Motor neuron (in vitro differentiated cells): Measurements from ENCODE around the gene SMIM44. TPM values are rescaled to one million over a fixed set of nuclear protein-coding genes. Genes with fewer than 3 reads are reported as not detected.

ENCODE experiments used
- ATAC-seq, 8 experiments: fragments of 200-7000 bp; cut with Tn5 transposase; replicated peaks in 6 of 8; 2 replicates each; pipeline ENCODE4 v1.8.0; 2021; ENCODE audit warnings: mild to moderate bottlenecking in 8 of 8, moderate library complexity in 8 of 8
- H3K27ac ChIP-seq, 2 donors: fragments of 250-450 bp; sonication (Bioruptor Pico); 2 replicates each; pipeline ENCODE4 v1.9.0; 2021; ENCODE audit warnings: antibody characterized with exemption in 2 of 2, mild to moderate bottlenecking in 2 of 2, moderate library complexity in 1 of 2
- H3K4me1 ChIP-seq, 2 donors: fragments of 250-450 bp; sonication (Bioruptor Pico); replicated peaks in 1 of 2; 2 replicates each; pipeline ENCODE4 v1.6.1; 2021; ENCODE audit warnings: antibody characterized with exemption in 2 of 2, mild to moderate bottlenecking in 2 of 2, moderate library complexity in 1 of 2
- H3K4me3 ChIP-seq, 5 donors: fragments of 250-450 bp; sonication (Bioruptor Pico); 2 replicates each; pipeline ENCODE4 v1.9.0; 2021; ENCODE audit warnings: antibody characterized with exemption in 5 of 5, mild to moderate bottlenecking in 5 of 5, moderate library complexity in 4 of 5
- WGBS, 10 experiments: fragments of 450-650 bp; shearing (Covaris generic); methylation state at CpG; one replicate each; pipeline ENCODE4 v1.0.0; 2022; 5-methylcytosine and 5-hydroxymethylcytosine counted together
- in situ Hi-C, 9 experiments: fragments of 400-800 bp; cut with MboI; loops; one replicate each; pipeline ENCODE4 v1.15.0; 2021; ENCODE audit warnings: low sequenced_read_pairs in 9 of 9, low pct_unique_long_range_greater_than_20kb in 2 of 9; ENCODE audit not compliant: unreplicated experiment in 9 of 9
- total RNA-seq, 8 experiments: library from RNA; unstranded; fragments of 300-600 nt; gene quantifications; 2 replicates each; pipeline versions ENCODE4 v1.2.3 to v1.2.4, GENCODE V29; 2022

Gene SMIM44
- total RNA-seq, 8 experiments from 2014 or later: not detected

DNA sequence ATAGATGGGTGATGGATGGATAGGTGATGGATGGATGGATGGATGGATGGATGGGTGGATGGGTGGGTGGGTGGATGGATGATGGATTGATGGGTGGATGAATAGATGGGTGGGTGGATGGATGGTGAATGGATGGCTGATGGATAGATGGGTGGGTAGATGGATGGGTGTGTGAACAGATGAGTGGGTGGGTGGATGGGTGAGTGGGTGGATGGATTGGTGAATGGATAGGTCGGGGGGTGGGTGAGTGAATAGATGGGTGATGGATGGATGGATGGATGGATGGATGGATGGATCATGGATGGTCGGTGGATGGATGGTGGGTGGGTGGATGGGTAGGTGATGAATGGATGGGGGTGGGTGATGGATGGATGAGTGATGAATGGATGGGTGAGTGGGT lies 6.4 kb downstream of the SMIM44 start:
- H3K4me3 ChIP-seq: no peak overlapping the region
- ATAC-seq: no peak
- peaks cover 0 to 6% of the 10 kb centered on the region in 2 donors for H3K4me1 ChIP-seq
- in situ Hi-C loops: loop anchor here in 3 of 9 experiments (10.0 to 25.0 kb wide), 3 partner anchors 140 to 165 kb away; no protein-coding TSS in a partner anchor
- no CpG with 5 or more reads among the region's 2 CpGs for WGBS, 10 experiments
- H3K27ac ChIP-seq: no peak overlapping the region

DNA sequence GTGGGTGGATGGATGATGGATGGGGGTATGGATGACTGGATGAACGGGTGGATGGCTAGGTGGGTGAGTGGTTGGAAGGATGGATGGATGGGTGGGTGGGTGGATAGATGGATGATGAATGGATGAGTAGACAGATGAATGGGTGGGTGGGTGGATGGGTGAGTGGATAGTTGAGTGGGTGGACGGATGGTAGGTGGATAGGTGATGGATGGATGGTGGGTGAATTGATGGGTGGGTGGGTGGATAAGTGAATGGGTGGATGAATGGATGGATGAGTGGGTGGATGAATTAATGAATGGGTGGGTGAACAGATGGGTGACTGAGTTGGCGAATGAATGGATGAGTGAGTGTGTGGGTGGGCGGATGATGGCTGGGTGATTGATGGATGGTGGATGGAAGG lies 7.8 kb downstream of the SMIM44 start:
- in situ Hi-C loops: loop anchor here in 3 of 9 experiments (10.0 to 25.0 kb wide), 3 partner anchors 138 to 163 kb away; no protein-coding TSS in a partner anchor
- Histone ChIP-seq H3K4me3 (no peak overlapping the region), H3K4me1 (peaks cover 0 to 5% of the 10 kb centered on the region in 2 donors), H3K27ac (no peak overlapping the region)
- no peak for ATAC-seq
- 0 to 100% (median 56%) methylated on average over 1 to 2 of the region's 4 CpGs; no CpG with 5 or more reads in 2 of the 10 experiments for WGBS, 10 experiments

DNA sequence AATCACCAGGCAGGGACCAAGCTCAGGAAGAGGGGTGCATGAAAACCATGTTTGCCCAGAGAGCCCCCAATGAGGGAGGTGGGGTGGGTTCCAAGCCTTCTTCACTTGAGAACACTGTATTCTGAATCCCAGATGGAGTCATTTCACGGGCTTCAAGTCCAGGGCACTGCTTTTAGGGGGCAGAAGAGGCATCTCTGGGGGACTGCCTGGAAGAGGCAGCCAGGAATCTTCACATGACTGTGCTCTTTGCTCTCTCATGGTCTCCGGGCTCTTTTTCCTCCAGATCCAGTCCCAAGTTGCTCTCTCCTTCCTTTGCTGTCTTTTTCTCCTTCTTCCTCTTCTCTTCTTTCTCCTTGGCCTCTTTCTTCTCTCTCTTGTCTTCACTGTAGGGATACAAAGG lies 8.6 kb downstream of the SMIM44 start:
- no peak overlapping the region for H3K4me3 ChIP-seq
- in situ Hi-C loops: loop anchor here in 6 of 9 experiments (5.0 to 25.0 kb wide), 4 partner anchors 137 to 162 kb away; no protein-coding TSS in a partner anchor
- 50 to 63% (median 56%) methylated on average over 1 to 2 of the region's 2 CpGs; no CpG with 5 or more reads in 6 of the 10 experiments for WGBS, 10 experiments
- no peaks in the 10 kb centered on the region for H3K4me1 ChIP-seq
- H3K27ac ChIP-seq: no peak overlapping the region
- no peak for ATAC-seq

DNA sequence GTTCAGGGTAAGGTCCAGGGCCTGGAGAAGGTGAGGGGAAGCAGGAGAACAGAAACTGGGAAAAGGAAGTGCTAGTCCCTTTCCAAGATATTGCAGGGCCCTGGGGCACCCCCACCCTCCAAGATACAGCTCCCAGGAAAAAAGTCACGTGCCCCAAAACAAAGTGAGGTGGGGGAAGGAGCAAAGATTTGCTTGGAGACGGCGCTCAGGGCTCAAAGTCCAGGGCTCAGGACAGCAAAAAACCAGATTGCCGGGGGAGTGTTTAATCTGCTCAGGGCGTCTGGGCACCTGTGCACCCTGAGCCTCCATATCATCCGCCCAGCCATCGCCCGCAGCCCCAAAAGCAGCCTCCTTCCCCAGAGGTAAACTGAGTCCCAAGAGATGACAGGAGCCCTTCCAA lies 9.2 kb downstream of the SMIM44 start:
- no peak for ATAC-seq
- Histone ChIP-seq H3K4me1 (no peaks in the 10 kb centered on the region), H3K27ac (no peak overlapping the region), H3K4me3 (no peak overlapping the region)
- in situ Hi-C loops: loop anchor here in 4 of 9 experiments (5.0 to 25.0 kb wide), 3 partner anchors 137 to 149 kb away; no protein-coding TSS in a partner anchor
- 39 to 60% (median 52%) methylated on average over 1 to 4 of the region's 8 CpGs; no CpG with 5 or more reads in 4 of the 10 experiments for WGBS, 10 experiments

DNA sequence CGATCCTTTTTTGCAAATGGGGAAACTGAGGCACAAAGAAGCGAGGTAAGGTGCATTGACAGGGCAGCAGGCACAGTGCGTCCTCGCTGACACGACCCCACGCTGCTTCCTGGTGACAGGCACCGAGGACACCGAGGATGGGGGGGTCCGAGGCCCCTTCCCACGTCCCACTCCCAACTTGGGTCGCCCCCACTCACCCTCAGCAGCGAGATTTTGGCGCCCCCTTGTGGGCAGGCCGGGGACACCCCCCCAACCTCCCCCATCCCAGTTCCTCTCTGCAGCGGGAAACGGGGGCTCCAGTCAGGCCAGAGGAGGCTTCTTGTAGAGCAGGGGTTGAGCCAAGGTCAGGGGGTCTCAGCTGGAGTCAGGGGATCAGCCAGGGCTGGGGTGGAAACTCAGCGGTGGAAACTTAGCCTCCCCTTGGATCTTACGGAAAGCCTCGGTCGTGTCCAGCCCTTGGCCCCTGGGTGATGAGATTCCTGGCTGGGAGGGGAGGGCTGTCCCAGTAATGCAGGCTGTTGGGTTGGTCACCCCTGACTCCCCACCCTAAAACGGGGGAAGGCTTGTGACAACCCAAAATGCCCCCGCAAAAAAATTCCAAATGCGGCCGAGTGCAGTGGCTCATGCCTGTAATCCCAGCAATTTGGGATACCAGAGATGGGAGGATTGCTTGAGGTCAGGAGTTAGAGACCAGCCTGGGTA lies 11.1 kb downstream of the SMIM44 start:
- peak; percentile 13 to 51 (median 38) for ATAC-seq
- in situ Hi-C loops: loop anchor here in 4 of 9 experiments (5.0 to 25.0 kb wide), 3 partner anchors 135 to 147 kb away; no protein-coding TSS in a partner anchor
- H3K27ac ChIP-seq: no peak overlapping the region
- 0 to 50% (median 8%) methylated on average over 1 to 6 of the region's 24 CpGs; no CpG with 5 or more reads in 5 of the 10 experiments for WGBS, 10 experiments
- no peak overlapping the region for H3K4me3 ChIP-seq
- no peaks in the 10 kb centered on the region for H3K4me1 ChIP-seq

DNA sequence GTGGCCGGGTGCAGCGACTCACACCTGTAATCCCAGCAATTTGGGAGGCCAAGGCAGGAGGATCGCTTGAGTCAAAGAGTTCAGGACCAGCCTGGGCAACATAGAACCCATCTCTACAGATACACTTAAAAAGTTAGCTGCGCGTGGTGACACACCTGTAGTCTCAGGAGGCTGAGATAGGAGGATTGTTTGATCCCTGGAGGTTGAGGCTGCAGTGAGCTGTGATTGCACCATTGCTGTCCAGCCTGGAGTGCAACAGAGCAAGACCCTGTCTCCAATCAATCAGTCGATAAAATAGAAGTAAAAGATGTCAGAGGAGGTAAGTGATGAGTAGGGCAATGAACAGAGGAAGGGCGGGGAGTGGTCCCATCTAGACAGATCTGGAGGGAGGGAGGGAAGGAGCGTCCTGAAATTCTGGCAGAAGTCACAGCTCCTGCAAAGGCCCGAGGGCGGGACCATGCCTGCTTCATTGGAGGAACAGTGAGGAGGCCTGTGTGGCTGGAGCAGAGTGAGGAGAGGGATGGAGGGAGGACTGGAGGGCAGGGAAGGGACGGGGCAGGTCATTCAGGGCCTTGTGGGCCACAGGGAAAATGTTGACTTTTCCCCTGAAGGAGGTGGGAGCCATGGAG lies 12.6 kb downstream of the SMIM44 start:
- WGBS, 10 experiments: 30 to 80% (median 67%) methylated on average over 2 to 7 of the region's 11 CpGs; no CpG with 5 or more reads in 4 of the 10 experiments
- peak in 3 of 8 experiments; percentile 9 to 32 (median 19) for ATAC-seq
- in situ Hi-C loops: loop anchor here in 4 of 9 experiments (5.0 to 25.0 kb wide), 3 partner anchors 133 to 146 kb away; no protein-coding TSS in a partner anchor

DNA sequence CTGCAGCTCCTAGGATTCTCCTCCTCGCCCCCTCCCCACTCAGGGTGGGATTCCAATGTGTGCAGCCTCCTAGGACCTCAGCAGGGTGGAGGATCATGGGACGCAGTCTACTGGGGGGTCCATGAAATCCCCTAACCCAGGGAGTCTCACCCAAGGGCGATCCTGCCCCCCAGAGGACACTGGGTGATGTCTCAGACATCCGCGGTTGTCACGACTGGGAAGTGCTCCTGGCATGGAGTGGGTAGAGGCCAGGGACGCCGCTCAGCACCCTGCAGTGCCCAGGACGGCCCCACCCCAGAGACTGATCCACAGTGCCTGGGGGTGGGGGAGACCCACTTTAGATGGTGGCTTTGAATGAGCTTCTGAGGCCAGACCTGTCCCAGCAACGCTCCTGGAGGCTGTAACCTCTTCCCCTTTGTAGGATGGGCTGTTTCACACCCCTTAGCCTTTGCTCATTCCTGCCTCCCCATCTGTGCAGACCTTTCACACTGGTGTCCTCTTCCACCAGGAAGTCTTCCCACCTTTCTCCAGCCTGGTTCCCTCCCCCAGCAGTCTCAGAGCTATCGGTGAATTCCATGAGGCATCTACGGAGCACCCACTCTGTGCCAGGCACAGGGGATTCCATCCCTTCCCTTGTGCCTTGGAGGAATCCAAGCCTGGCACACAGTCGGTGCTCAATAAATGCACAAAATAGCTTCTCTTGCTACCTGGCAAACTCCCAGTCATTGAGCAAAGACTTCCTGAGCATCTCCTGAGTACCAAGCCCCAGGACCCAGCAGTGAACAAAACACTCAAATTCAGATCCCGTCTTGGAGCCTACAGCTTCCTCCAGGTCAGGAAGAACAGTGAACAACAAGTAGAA lies 13.4 kb downstream of the SMIM44 start:
- Histone ChIP-seq H3K4me1 (no peaks in the 10 kb centered on the region), H3K27ac (no peak overlapping the region), H3K4me3 (no peak overlapping the region)
- WGBS, 10 experiments: 0 to 100% (median 48%) methylated on average over 1 to 5 of the region's 14 CpGs; no CpG with 5 or more reads in 3 of the 10 experiments
- ATAC-seq: peak in 6 of 8 experiments; percentile 6 to 42 (median 14)
- in situ Hi-C loops: loop anchor here in 4 of 9 experiments (5.0 to 25.0 kb wide), 3 partner anchors 133 to 145 kb away; no protein-coding TSS in a partner anchor

More for the DNA sequence above, 12.6 kb downstream of the SMIM44 start:
- H3K4me3 ChIP-seq: no peak overlapping the region
- no peak overlapping the region for H3K27ac ChIP-seq
- no peaks in the 10 kb centered on the region for H3K4me1 ChIP-seq

DNA sequence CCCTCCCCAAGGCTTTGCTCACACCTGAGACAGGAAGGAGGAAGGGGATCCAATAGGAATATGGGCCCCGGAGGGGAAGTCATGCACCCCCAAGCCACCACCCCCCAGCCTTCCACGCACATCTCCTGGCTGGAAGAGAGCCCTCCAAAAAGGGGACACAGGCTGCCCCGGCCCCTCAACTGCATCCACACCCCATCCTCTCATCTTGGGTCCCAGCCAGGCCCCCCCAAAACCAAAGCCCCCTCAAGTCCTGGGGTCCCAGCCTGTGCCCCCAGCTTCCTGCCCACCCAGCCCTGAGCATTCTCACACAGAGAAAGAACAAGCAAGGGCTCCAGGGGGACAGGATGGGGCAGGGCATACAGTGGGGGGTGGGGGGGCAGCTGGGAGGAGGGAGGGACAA lies 15.0 kb downstream of the SMIM44 start:
- in situ Hi-C loops: loop anchor here in 2 of 9 experiments (25.0 kb wide), 1 partner anchor 131 kb away; no protein-coding TSS in a partner anchor
- no peak for ATAC-seq
- Histone ChIP-seq H3K4me3 (no peak overlapping the region), H3K4me1 (peaks cover 0 to 10% of the 10 kb centered on the region in 2 donors), H3K27ac (no peak overlapping the region)
- WGBS, 10 experiments: 100% methylated on average over 1 of the region's 3 CpGs; no CpG with 5 or more reads in 9 of the 10 experiments

DNA sequence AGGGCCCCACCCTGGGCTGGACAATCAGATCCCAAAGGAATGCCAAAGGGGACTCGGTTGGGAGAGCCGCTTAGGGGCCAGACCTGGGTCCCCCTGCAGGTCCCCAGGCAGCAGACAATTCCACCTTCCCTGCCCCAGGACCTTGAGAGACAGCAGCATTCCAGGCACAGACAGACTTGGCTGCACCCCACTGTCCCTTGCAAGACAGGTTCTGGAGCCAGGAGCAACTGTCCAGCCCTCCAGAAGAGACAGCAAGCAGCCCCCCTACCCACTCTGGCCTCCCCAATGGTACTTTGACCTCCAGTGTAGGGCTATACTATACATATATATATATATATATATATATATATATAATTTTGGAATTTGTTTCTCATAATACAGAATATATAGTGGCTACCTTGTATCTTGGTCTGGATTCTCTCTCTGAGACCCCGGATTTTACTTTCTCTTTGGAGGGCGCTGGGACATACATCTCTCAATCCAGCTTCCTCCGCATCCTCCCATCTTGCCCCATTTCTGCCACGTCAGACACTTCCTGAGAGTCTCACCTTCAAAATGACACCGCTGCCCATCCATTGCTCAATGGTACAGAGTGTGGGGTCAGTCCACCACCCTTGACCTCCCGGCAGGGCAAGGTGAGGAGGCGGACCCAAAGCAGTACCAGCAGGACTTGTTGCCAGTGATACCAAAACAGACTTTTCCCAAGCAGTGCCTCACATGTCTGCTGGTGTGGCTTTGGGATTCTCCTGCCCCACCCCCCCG lies 15.6 kb downstream of the SMIM44 start:
- Histone ChIP-seq H3K27ac (no peak overlapping the region), H3K4me3 (no peak overlapping the region), H3K4me1 (peaks cover 0 to 15% of the 10 kb centered on the region in 2 donors)
- ATAC-seq: no peak
- WGBS, 10 experiments: 83 to 87% (median 84%) methylated on average over 1 to 7 of the region's 10 CpGs; no CpG with 5 or more reads in 6 of the 10 experiments
- in situ Hi-C loops: loop anchor here in 2 of 9 experiments (25.0 kb wide), 1 partner anchor 130 kb away; no protein-coding TSS in a partner anchor

DNA sequence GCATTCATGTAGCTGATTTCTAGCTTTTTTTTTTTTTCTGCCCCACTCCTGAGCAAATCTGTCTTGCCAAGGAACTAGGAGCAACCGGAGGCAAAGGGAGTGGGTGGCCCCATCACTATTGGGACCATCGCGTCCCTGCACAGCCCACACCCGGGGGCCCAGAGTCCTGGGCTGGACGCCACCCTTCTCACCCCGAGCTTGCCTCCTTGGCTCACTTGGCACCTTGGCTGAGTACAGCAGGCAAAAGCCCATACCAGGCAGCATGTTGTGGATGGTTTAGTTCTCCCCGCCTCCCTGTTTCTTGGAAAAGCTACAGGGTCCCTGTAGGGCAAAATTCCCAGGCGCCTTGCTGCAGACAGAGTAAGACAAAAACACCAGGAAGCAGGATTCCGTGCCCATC lies 16.6 kb downstream of the SMIM44 start:
- Histone ChIP-seq H3K4me3 (no peak overlapping the region), H3K4me1 (peaks cover 0 to 15% of the 10 kb centered on the region in 2 donors), H3K27ac (no peak overlapping the region)
- 20 to 70% (median 47%) methylated on average over 1 to 6 of the region's 9 CpGs; no CpG with 5 or more reads in 6 of the 10 experiments for WGBS, 10 experiments
- in situ Hi-C loops: loop anchor here in 2 of 9 experiments (25.0 kb wide), 1 partner anchor 129 kb away; no protein-coding TSS in a partner anchor
- ATAC-seq: no peak

DNA sequence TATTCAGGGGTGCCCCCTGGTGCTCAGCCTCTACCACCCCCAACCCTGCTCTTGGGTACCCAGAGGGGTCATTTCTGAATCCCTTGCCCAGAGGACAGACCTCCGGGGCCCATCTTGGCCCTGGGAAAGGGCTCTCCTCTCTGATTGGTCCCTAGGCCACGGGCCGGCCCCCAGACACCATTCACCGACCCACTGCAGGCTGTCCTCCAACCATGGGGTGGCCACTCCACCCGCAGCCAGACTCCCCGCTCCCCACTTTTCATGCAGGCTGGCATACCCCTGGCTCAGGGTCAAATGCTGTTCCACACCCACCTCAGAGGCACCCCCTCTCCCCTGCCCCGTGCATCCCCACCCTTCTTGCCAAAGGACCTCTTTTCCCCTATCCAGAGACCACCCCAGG lies 17.7 kb downstream of the SMIM44 start:
- ATAC-seq: peak in 1 of 8 experiments; percentile 18
- Histone ChIP-seq H3K27ac (no peak overlapping the region), H3K4me1 (peaks cover 0 to 15% of the 10 kb centered on the region in 2 donors), H3K4me3 (no peak overlapping the region)
- 43 to 60% methylated on average over 1 to 5 of the region's 7 CpGs; no CpG with 5 or more reads in 8 of the 10 experiments for WGBS, 10 experiments
- in situ Hi-C loops: loop anchor here in 2 of 9 experiments (25.0 kb wide), 1 partner anchor 128 kb away; no protein-coding TSS in a partner anchor
